ENCODE data around the gene PDCD1.
"Not testable (repeated sequence)": the region's sequence is repeated elsewhere in the genome, so short reads cannot be mapped to it uniquely, and the experiment has no call there.

PDCD1 gene

GRCh38 chr2:241858206-241859016 is at the start of gene PDCD1:
PDCD1 (minus strand) TSS chr2:241858894; CDS start chr2:241858838, 56 bp downstream.
- DNase-seq (ENCODE audit: low spot score) = peak; percentile 54
- FAIRE-seq = no peak

- not testable (repeated sequence) for FAIRE-seq
These were observed 49.1 kb upstream of the PDCD1 start for GRCh38 chr2:241907831-241908230.

GRCh38 chr2:241906826-241907570 is 48.3 kb upstream of the PDCD1 start:
- no peak for DNase-seq (ENCODE audit: low spot score)
- no peak for FAIRE-seq

More at GRCh38 chr2:241907831-241908230, 49.1 kb upstream of the PDCD1 start:
- DNase-seq (ENCODE audit: low spot score) = not testable (repeated sequence)

- FAIRE-seq; DNase-seq (ENCODE audit: low spot score): not testable (repeated sequence)
These were observed 47.7 kb upstream of the PDCD1 start for GRCh38 chr2:241906378-241906770.

- DNase-seq (ENCODE audit: low spot score) (no peak), FAIRE-seq (no peak)
These were observed 47.2 kb upstream of the PDCD1 start for GRCh38 chr2:241905716-241906377.

- FAIRE-seq (no peak), DNase-seq (ENCODE audit: low spot score) (no peak)
These were observed 46.4 kb upstream of the PDCD1 start for GRCh38 chr2:241904791-241905710.

GRCh38 chr2:241904011-241904718 is 45.5 kb upstream of the PDCD1 start:
- FAIRE-seq = no peak
- no peak for DNase-seq (ENCODE audit: low spot score)

GRCh38 chr2:241903121-241904010 is 44.7 kb upstream of the PDCD1 start:
- FAIRE-seq = no peak
- no peak for DNase-seq (ENCODE audit: low spot score)

- no peak for FAIRE-seq
- DNase-seq (ENCODE audit: low spot score) = no peak
These were observed 43.8 kb upstream of the PDCD1 start for GRCh38 chr2:241902357-241902991.

- no peak for FAIRE-seq
These were observed 43.0 kb upstream of the PDCD1 start for GRCh38 chr2:241901500-241902351.

GRCh38 chr2:241901018-241901380 is 42.3 kb upstream of the PDCD1 start:
- DNase-seq (ENCODE audit: low spot score) = no peak
- FAIRE-seq = no peak

More at GRCh38 chr2:241901500-241902351, 43.0 kb upstream of the PDCD1 start:
- DNase-seq (ENCODE audit: low spot score) = no peak

- no peak for DNase-seq (ENCODE audit: low spot score)
- no peak for FAIRE-seq
These were observed 41.7 kb upstream of the PDCD1 start for GRCh38 chr2:241900251-241901017.

- no peak for FAIRE-seq
These were observed 40.0 kb upstream of the PDCD1 start for GRCh38 chr2:241898463-241899270.

GRCh38 chr2:241897231-241897916 is 38.7 kb upstream of the PDCD1 start:
- DNase-seq (ENCODE audit: low spot score) (no peak), FAIRE-seq (no peak)

More at GRCh38 chr2:241898463-241899270, 40.0 kb upstream of the PDCD1 start:
- DNase-seq (ENCODE audit: low spot score) = no peak

GRCh38 chr2:241896746-241897201 is 38.1 kb upstream of the PDCD1 start:
- DNase-seq (ENCODE audit: low spot score) (no peak), FAIRE-seq (no peak)

Measured in urothelium cell line (cell line).